IMR-90 (cell line): Measurements from ENCODE around the gene PITRM1. TPM values are rescaled to one million over a fixed set of nuclear protein-coding genes. Genes with fewer than 3 reads are reported as not detected.

Experiments used
- ATAC-seq: fragments of 200-7000 bp; cut with Tn5 transposase; 2 replicates; pipeline ENCODE4 v1.9.1; 2020; ENCODE audit warnings: low read depth, mild to moderate bottlenecking, moderate library complexity
- BruUV-seq: library from RNA; stranded (reverse); fragments of 400-500 nt; replicated peaks from 2 replicates; lab custom pipeline; 2021; lab: Mats Ljungman, UMichigan
- CTCF ChIA-PET: fragments of 300-600 bp; formaldehyde crosslinking; extraction: SDS; loops from one replicate; lab custom pipeline; 2021; ENCODE audit warnings: antibody characterized with exemption; lab: Yijun Ruan, JAX
- POLR2A ChIA-PET: fragments of 300-600 bp; sonication (Branson Sonifier 250); formaldehyde crosslinking; loops from one replicate; lab custom pipeline; 2022; ENCODE audit warnings: antibody characterized with exemption; ENCODE audit not compliant: unreplicated experiment; lab: Charles Lee
- DNase-seq: peaks from one replicate; pipeline ENCODE4 v3.0.0; 2013
- H2AFZ ChIP-seq: replicated peaks from 2 replicates; pipeline ENCODE3; 2013; ENCODE audit warnings: low read length, mild to moderate bottlenecking; ENCODE audit not compliant: poor library complexity
- H2AK5ac ChIP-seq: 2 replicates; pipeline ENCODE4 v1.6.1; 2013; ENCODE audit warnings: low read depth, low read length, inconsistent platforms
- H2AK9ac ChIP-seq: replicated peaks from 2 replicates; pipeline ENCODE3; 2013; ENCODE audit warnings: mild to moderate bottlenecking, low read depth, low read length, moderate library complexity; ENCODE audit not compliant: poor library complexity
- H2BK120ac ChIP-seq: 2 replicates; pipeline ENCODE4 v1.6.1; 2013; ENCODE audit warnings: low read depth, low read length, inconsistent platforms
- H2BK15ac ChIP-seq: 3 replicates; pipeline ENCODE4 v1.6.1; 2013; ENCODE audit warnings: low read depth, low read length, inconsistent platforms
- H2BK20ac ChIP-seq: 2 replicates; pipeline ENCODE4 v1.6.1; 2013; ENCODE audit warnings: low read depth, mild to moderate bottlenecking, inconsistent platforms, low read length, moderate library complexity
- H2BK5ac ChIP-seq: 2 replicates; pipeline ENCODE4 v1.6.1; 2013; ENCODE audit warnings: mild to moderate bottlenecking, low read depth, low read length, inconsistent platforms; ENCODE audit not compliant: poor library complexity, severe bottlenecking
- H3K14ac ChIP-seq: replicated peaks from 2 replicates; pipeline ENCODE4 v1.6.1; 2013; ENCODE audit warnings: low read depth, low read length, inconsistent platforms
- H3K18ac ChIP-seq: 2 replicates; pipeline ENCODE4 v1.6.1; 2013; ENCODE audit warnings: low read depth, low read length, control low read depth
- H3K23ac ChIP-seq: 2 replicates; pipeline ENCODE4 v1.6.1; 2013; ENCODE audit warnings: low read depth, low read length, inconsistent platforms
- H3K27ac ChIP-seq: 2 replicates; pipeline ENCODE4 v1.5.1; 2013; ENCODE audit warnings: mild to moderate bottlenecking, control low read depth, low read length; ENCODE audit not compliant: insufficient read depth
- H3K27me3 ChIP-seq: 2 replicates; pipeline ENCODE4 v1.6.1; 2013; ENCODE audit warnings: low read length; ENCODE audit not compliant: control insufficient read depth, insufficient read depth
- H3K36me3 ChIP-seq: 2 replicates; pipeline ENCODE4 v1.6.1; 2013; ENCODE audit warnings: low read length, mixed read lengths; ENCODE audit not compliant: control insufficient read depth, insufficient read depth
- H3K4ac ChIP-seq: 2 replicates; pipeline ENCODE4 v1.6.1; 2013; ENCODE audit warnings: low read depth, low read length, inconsistent platforms
- H3K4me1 ChIP-seq: 2 replicates; pipeline ENCODE4 v1.6.1; 2013; ENCODE audit warnings: low read length, mixed read lengths; ENCODE audit not compliant: control insufficient read depth, insufficient read depth
- H3K4me2 ChIP-seq: 2 replicates; pipeline ENCODE4 v1.6.1; 2013; ENCODE audit warnings: low read depth, mild to moderate bottlenecking, control low read depth, low read length, moderate library complexity
- H3K4me3 ChIP-seq: 2 replicates; pipeline ENCODE4 v1.5.1; 2013; ENCODE audit warnings: low read depth, mild to moderate bottlenecking, control low read depth, low read length, moderate library complexity; ENCODE audit not compliant: insufficient read depth
- H3K56ac ChIP-seq: 2 replicates; pipeline ENCODE4 v1.6.1; 2013; ENCODE audit warnings: low read length, inconsistent platforms; ENCODE audit not compliant: insufficient read depth; ENCODE audit errors: extremely low read depth
- H3K79me1 ChIP-seq, 2 experiments: 2 replicates each; pipeline ENCODE4 v1.6.1; 2013; ENCODE audit warnings: low read length in 2 of 2, inconsistent platforms in 1 of 2, low read depth in 1 of 2
- H3K9ac ChIP-seq: 2 replicates; pipeline ENCODE4 v1.6.1; 2013; ENCODE audit warnings: low read depth, low read length, control low read depth
- H3K9me1 ChIP-seq: 2 replicates; pipeline ENCODE4 v1.6.1; 2013; ENCODE audit warnings: low read length, inconsistent platforms; ENCODE audit not compliant: insufficient read depth
- H3K9me3 ChIP-seq: 2 replicates; pipeline ENCODE4 v1.6.1; 2013; ENCODE audit warnings: low read length; ENCODE audit not compliant: control insufficient read depth, insufficient read depth
- H4K20me1 ChIP-seq: 2 replicates; pipeline ENCODE4 v1.6.1; 2013; ENCODE audit warnings: low read length, inconsistent platforms; ENCODE audit not compliant: insufficient read depth
- H4K5ac ChIP-seq: 2 replicates; pipeline ENCODE4 v1.6.1; 2013; ENCODE audit warnings: mild to moderate bottlenecking, low read depth, low read length, control low read depth
- H4K8ac ChIP-seq, 2 experiments: 2 replicates each; pipeline ENCODE4 v1.6.1; 2013; ENCODE audit warnings: low read depth in 2 of 2, low read length in 2 of 2, control low read depth in 1 of 2, inconsistent platforms in 1 of 2
- H4K91ac ChIP-seq: 2 replicates; pipeline ENCODE4 v1.6.1; 2013; ENCODE audit warnings: low read depth, low read length, inconsistent platforms; ENCODE audit not compliant: insufficient read depth
- BHLHE40 ChIP-seq: fragments of 150-350 bp; IDR thresholded peaks from 2 replicates; pipeline ENCODE4 v1.6.1; 2016; ENCODE audit warnings: mild to moderate bottlenecking, low read depth, low read length
- CEBPB ChIP-seq: IDR thresholded peaks from 2 replicates; pipeline ENCODE4 v1.6.1; 2012; ENCODE audit warnings: low read depth, low read length, improper control_type of control experiment
- CHD1 ChIP-seq: IDR thresholded peaks from 2 replicates; pipeline ENCODE4 v1.6.1; 2012; ENCODE audit warnings: low read depth, low read length, improper control_type of control experiment
- FOS ChIP-seq: fragments of 150-350 bp; IDR thresholded peaks from 2 replicates; pipeline ENCODE4 v1.6.1; 2016; ENCODE audit warnings: low read depth, low read length
- MAFK ChIP-seq: IDR thresholded peaks from 2 replicates; pipeline ENCODE4 v1.6.1; 2012; ENCODE audit warnings: low read depth, low read length, improper control_type of control experiment
- MAZ ChIP-seq: IDR thresholded peaks from 2 replicates; pipeline ENCODE4 v1.6.1; 2012; ENCODE audit warnings: low read depth, mild to moderate bottlenecking, low read length, improper control_type of control experiment, moderate library complexity, borderline replicate concordance
- MXI1 ChIP-seq: IDR thresholded peaks from 2 replicates; pipeline ENCODE4 v1.6.1; 2012; ENCODE audit warnings: low read depth, mild to moderate bottlenecking, low read length, moderate library complexity, borderline replicate concordance
- NFE2L2 ChIP-seq: fragments of 150-350 bp; IDR thresholded peaks from 2 replicates; pipeline ENCODE4 v1.6.1; 2016; ENCODE audit warnings: low read depth, mild to moderate bottlenecking, low read length
- POLR2A ChIP-seq: IDR thresholded peaks from 2 replicates; pipeline ENCODE4 v1.6.1; 2012; ENCODE audit warnings: mild to moderate bottlenecking, low read depth, low read length
- RAD21 ChIP-seq: IDR thresholded peaks from 2 replicates; pipeline ENCODE4 v1.6.1; 2012; ENCODE audit warnings: low read length, improper control_type of control experiment
- RCOR1 ChIP-seq: IDR thresholded peaks from 2 replicates; pipeline ENCODE4 v1.6.1; 2012; ENCODE audit warnings: mild to moderate bottlenecking, low read length, improper control_type of control experiment; ENCODE audit not compliant: insufficient replicate concordance
- RFX5 ChIP-seq: IDR thresholded peaks from 2 replicates; pipeline ENCODE4 v1.8.0; 2012; ENCODE audit warnings: low read depth, mild to moderate bottlenecking, low read length, moderate library complexity
- SMC3 ChIP-seq: fragments of 150-350 bp; IDR thresholded peaks from 2 replicates; pipeline ENCODE4 v1.6.1; 2016; ENCODE audit warnings: low read depth, mild to moderate bottlenecking, antibody characterized with exemption, low read length, moderate library complexity
- WGBS, 2 experiments: methylation state at CpG; one replicate each; pipeline versions ENCODE4 v1.1.5 to v1.1.7; 2013; ENCODE audit warnings: missing lambda C conversion rate in 2 of 2; ENCODE audit not compliant: insufficient read length in 1 of 2; ENCODE audit errors: extremely low coverage in 2 of 2; 5-methylcytosine and 5-hydroxymethylcytosine counted together
- dilution Hi-C: fragments of 300-500 bp; cut with HindIII; formaldehyde crosslinking; loops from one replicate; pipeline ENCODE4 v1.14.3; 2018; ENCODE audit warnings: low sequenced_read_pairs; ENCODE audit not compliant: unreplicated experiment
- in situ Hi-C: fragments of 300-500 bp; cut with MboI; formaldehyde crosslinking; loops from 3 replicates; pipeline ENCODE4 v1.14.3; 2019; ENCODE audit warnings: low sequenced_read_pairs, inconsistent platforms, mixed read lengths
- intact Hi-C: fragments of 100-400 bp; cut with micrococcal nuclease; formaldehyde crosslinking; loops from 2 replicates; pipeline ENCODE4 v1.10.0; 2022
- polyA plus RNA-seq, 3 experiments: library from polyadenylated mRNA; depleted of rRNA; stranded (reverse); fragments of >200 nt; gene quantifications; 2 replicates each; pipeline ENCODE4 v1.2.3, GENCODE V29; 2012; ENCODE audit warnings: low replicate concordance in 1 of 3
- total RNA-seq: library from RNA; depleted of rRNA; stranded (reverse); fragments of >200 nt; gene quantifications from 2 replicates; pipeline ENCODE4 v1.2.3, GENCODE V29; 2012
- TF ChIP-seq, protein P1 (sequence below): conservative IDR thresholded peaks from 2 replicates; pipeline ENCODE4 v1.5.1; 2012; ENCODE audit warnings: mild to moderate bottlenecking, low read depth, low read length, improper control_type of control experiment
- TF ChIP-seq, protein P2 (sequence below): fragments of 150-350 bp; IDR thresholded peaks from 2 replicates; pipeline ENCODE4 v1.6.1; 2017; ENCODE audit warnings: mild to moderate bottlenecking, antibody characterized with exemption, low read length, low read depth
- TF ChIP-seq, protein P3 (sequence below): fragments of 150-350 bp; IDR thresholded peaks from 2 replicates; pipeline ENCODE4 v1.6.1; 2016; ENCODE audit warnings: low read depth, mild to moderate bottlenecking, low read length, moderate library complexity, borderline replicate concordance

The PITRM1 gene
- total and polyA plus RNA-seq, 2 of the 4 experiments (the other 2 are of a cell fraction), result 97.1 to 124 TPM

DNA sequence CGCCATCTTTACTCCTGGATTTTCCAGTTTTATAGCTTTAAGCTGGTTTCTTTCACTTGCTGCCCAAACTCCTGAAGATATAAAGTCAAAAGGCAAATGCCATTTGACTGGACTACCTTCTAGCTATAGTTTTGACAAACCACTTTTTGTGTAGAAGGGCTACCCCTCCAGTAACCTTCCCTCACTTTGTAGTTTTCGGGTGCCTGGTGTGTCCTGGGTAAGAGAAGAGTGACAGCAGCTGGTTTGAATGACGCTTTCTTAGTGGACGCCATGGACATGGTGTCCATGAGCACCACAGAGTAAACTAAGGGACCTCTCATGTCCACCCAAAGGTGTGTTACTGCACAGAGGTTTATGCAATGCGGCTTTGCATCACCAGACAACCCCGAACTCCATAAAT, 21.2 kb upstream of the PITRM1 start:
- H3K56ac ChIP-seq, result no peak overlapping the region
- H4K5ac ChIP-seq, result no peak overlapping the region
- no peak overlapping the region for H3K18ac ChIP-seq
- H2BK15ac ChIP-seq, result peak overlapping the region; percentile 46; the same call in 2 of the 3 replicates
- H3K4ac ChIP-seq, result peak overlapping the region; percentile 62
- WGBS, 2 experiments, result no CpG with 5 or more reads among the region's 6 CpGs
- H3K23ac ChIP-seq, result no peak overlapping the region; the same call in 1 of the 2 replicates
- H3K27ac ChIP-seq, result no peak overlapping the region
- no peaks in the 10 kb centered on the region for H3K9me3 ChIP-seq
- no peak overlapping the region for H3K4me3 ChIP-seq
- H3K4me2 ChIP-seq, result no peak overlapping the region
- H3K27me3 ChIP-seq, result peaks cover 1% of the 10 kb centered on the region
- H3K36me3 ChIP-seq, result no peaks in the 10 kb centered on the region
- H3K9me1 ChIP-seq, result peaks cover 4% of the 10 kb centered on the region
- no peak overlapping the region for H2AFZ ChIP-seq
- in situ Hi-C loops, result loop anchor here (10.0 kb wide), 2 partner anchors 581 to 1571 kb away; no protein-coding TSS in a partner anchor
- DNase-seq (no peak), ATAC-seq (no peak)
- H2BK20ac ChIP-seq, result peak overlapping the region; percentile 38
- H4K20me1 ChIP-seq, result no peaks in the 10 kb centered on the region
- H2AK9ac ChIP-seq, result no peak overlapping the region
- H2BK5ac ChIP-seq, result no peak overlapping the region
- H4K91ac ChIP-seq, result peak overlapping the region; percentile 15; the same call in 1 of the 2 replicates
- BruUV-seq, result no TSS peak
- peak overlapping the region; percentile 94 for H2AK5ac ChIP-seq
- 0 out of 4 replicates have a peak, but pooled peaks cover 0 to 5% of the 10 kb centered on the region in 2 experiments for H3K79me1 ChIP-seq
- TF ChIP-seq CEBPB (no peak), MAFK (no peak), RAD21 (no peak), RCOR1 (no peak), NFE2L2 (no peak), FOS (no peak), RFX5 (no peak), MXI1 (no peak), CHD1 (no peak), BHLHE40 (no peak), POLR2A (no peak), SMC3 (no peak), MAZ (no peak)
- TF ChIP-seq, protein P1, sequence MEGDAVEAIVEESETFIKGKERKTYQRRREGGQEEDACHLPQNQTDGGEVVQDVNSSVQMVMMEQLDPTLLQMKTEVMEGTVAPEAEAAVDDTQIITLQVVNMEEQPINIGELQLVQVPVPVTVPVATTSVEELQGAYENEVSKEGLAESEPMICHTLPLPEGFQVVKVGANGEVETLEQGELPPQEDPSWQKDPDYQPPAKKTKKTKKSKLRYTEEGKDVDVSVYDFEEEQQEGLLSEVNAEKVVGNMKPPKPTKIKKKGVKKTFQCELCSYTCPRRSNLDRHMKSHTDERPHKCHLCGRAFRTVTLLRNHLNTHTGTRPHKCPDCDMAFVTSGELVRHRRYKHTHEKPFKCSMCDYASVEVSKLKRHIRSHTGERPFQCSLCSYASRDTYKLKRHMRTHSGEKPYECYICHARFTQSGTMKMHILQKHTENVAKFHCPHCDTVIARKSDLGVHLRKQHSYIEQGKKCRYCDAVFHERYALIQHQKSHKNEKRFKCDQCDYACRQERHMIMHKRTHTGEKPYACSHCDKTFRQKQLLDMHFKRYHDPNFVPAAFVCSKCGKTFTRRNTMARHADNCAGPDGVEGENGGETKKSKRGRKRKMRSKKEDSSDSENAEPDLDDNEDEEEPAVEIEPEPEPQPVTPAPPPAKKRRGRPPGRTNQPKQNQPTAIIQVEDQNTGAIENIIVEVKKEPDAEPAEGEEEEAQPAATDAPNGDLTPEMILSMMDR, result no peak
- TF ChIP-seq, protein P2, sequence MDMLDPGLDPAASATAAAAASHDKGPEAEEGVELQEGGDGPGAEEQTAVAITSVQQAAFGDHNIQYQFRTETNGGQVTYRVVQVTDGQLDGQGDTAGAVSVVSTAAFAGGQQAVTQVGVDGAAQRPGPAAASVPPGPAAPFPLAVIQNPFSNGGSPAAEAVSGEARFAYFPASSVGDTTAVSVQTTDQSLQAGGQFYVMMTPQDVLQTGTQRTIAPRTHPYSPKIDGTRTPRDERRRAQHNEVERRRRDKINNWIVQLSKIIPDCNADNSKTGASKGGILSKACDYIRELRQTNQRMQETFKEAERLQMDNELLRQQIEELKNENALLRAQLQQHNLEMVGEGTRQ, result no peak
- TF ChIP-seq, protein P3, sequence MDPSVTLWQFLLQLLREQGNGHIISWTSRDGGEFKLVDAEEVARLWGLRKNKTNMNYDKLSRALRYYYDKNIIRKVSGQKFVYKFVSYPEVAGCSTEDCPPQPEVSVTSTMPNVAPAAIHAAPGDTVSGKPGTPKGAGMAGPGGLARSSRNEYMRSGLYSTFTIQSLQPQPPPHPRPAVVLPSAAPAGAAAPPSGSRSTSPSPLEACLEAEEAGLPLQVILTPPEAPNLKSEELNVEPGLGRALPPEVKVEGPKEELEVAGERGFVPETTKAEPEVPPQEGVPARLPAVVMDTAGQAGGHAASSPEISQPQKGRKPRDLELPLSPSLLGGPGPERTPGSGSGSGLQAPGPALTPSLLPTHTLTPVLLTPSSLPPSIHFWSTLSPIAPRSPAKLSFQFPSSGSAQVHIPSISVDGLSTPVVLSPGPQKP, result no peak
- peaks cover 10% of the 10 kb centered on the region for H3K4me1 ChIP-seq
- ChIA-PET CTCF (interaction anchor here (0.7 to 1.5 kb wide), 5 partner anchors 10 to 1576 kb away, joined by 3 to 5 read pairs (median 3); no protein-coding TSS in a partner anchor), POLR2A (no interaction called here)
- H3K14ac ChIP-seq, result peak overlapping the region; percentile 25; the same call in 1 of the 2 replicates
- peak overlapping the region; percentile 78 for H2BK120ac ChIP-seq
- intact Hi-C loops, result loop anchor here (10.0 kb wide), 2 partner anchors 1051 to 1321 kb away; no protein-coding TSS in a partner anchor
- peak overlapping the region; percentile 12 to 33; a peak in 2 of 4 replicates for H4K8ac ChIP-seq
- dilution Hi-C loops, result no loop called here
- no peak overlapping the region for H3K9ac ChIP-seq
